Stimulated activated CD4-positive, alpha-beta T cell treated with anti-CD3 and anti-CD28 coated beads, Interleukin-4, amount 100 ng/mL, for 1 hour (primary cell): ENCODE results near the gene ENPP1.

Experiments
- DNase-seq: peaks from one replicate; pipeline ENCODE4 v3.0.0-alpha.2; 2020

ENPP1 gene

GRCh38 chr6:131787766-131788712 lies 19.8 kb upstream of the ENPP1 start:
- no peak for DNase-seq

- no peak for DNase-seq
Measured at GRCh38 chr6:131789219-131789618, 18.6 kb upstream of the ENPP1 start.

GRCh38 chr6:131791476-131791875 lies 16.3 kb upstream of the ENPP1 start:
- DNase-seq = no peak

- DNase-seq = no peak
Measured at GRCh38 chr6:131792091-131792496, 15.7 kb upstream of the ENPP1 start.

GRCh38 chr6:131795366-131795765 lies 12.5 kb upstream of the ENPP1 start:
- DNase-seq = no peak

- DNase-seq = no peak
Measured at GRCh38 chr6:131802347-131802746, 5.5 kb upstream of the ENPP1 start.

GRCh38 chr6:131803007-131803769 lies 4.6 kb upstream of the ENPP1 start:
- no peak for DNase-seq

GRCh38 chr6:131804131-131804530 lies 3.7 kb upstream of the ENPP1 start:
- no peak for DNase-seq

GRCh38 chr6:131807321-131807643 lies 538 bp upstream of the ENPP1 start:
- DNase-seq = no peak

GRCh38 chr6:131808460-131809269 lies 845 bp downstream of the ENPP1 start:
- no peak for DNase-seq

- no peak for DNase-seq
Measured at GRCh38 chr6:131811500-131811899, 3.7 kb downstream of the ENPP1 start.

- no peak for DNase-seq
Measured at GRCh38 chr6:131813991-131814390, 6.2 kb downstream of the ENPP1 start.

GRCh38 chr6:131816869-131817268 lies 9.0 kb downstream of the ENPP1 start:
- DNase-seq = no peak

- no peak for DNase-seq
Measured at GRCh38 chr6:131819572-131820124, 11.8 kb downstream of the ENPP1 start.

GRCh38 chr6:131821010-131821807 lies 13.4 kb downstream of the ENPP1 start:
- no peak for DNase-seq

GRCh38 chr6:131822119-131822518 lies 14.3 kb downstream of the ENPP1 start:
- DNase-seq = no peak

GRCh38 chr6:131823276-131823902 lies 15.6 kb downstream of the ENPP1 start:
- no peak for DNase-seq

GRCh38 chr6:131825946-131826345 lies 18.1 kb downstream of the ENPP1 start:
- no peak for DNase-seq

GRCh38 chr6:131828080-131828479 lies 20.3 kb downstream of the ENPP1 start:
- DNase-seq = no peak

- DNase-seq = no peak
Measured at GRCh38 chr6:131828951-131829350, 21.1 kb downstream of the ENPP1 start.

- no peak for DNase-seq
Measured at GRCh38 chr6:131831392-131831791, 23.6 kb downstream of the ENPP1 start.

- no peak for DNase-seq
Measured at GRCh38 chr6:131831886-131832285, 24.1 kb downstream of the ENPP1 start.
